HG03460 (cell line): ENCODE data around the gene ZNF827.

ENCODE experiments used
- ATAC-seq: cut with Tn5 transposase; IDR thresholded peaks from one replicate; pipeline ENCODE4 v1.9.1; 2021; ENCODE audit not compliant: unreplicated experiment

The ZNF827 gene

DNA sequence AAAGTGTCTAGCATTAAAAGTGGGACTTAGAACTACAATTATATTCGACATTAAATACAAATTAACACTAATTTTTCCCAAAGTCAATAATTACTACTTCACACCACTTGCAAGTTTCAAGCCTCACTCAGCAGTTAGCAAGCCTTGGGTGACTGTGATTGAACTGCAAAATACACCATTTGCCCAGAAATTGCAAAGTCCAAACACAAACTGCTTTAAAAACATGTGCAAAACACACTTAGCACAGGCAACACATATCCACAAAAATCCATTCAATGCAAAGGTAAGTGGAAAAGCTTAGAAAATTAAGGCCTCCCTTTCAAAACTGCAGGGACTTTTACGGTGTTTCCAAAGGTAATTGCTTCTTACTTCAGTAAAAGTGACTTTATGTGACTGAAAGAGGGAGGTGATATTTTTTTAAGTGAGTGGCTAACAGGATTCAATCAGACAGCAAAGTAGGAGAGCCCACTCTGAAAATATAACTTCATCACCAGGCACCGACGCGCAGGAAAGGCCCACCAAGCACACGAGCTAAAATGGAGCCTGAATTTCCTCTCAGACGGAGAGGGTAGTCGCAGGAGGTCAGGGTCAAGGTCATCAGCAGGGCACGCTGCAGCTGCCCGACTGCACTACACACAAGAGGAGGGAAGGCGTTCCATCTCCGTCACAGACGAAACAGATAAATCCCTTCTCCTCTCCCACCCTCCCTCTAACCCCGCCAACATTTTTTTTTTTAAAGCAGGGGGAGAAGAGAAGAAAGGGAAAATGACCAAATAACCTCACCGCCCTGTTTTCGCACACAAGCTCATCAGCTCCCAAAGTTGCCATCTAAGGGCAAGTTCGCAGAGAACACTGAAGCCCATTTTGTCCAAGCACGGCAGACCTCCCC is 3.1 kb downstream of the ZNF827 start:
- ATAC-seq: peak; percentile 23

DNA sequence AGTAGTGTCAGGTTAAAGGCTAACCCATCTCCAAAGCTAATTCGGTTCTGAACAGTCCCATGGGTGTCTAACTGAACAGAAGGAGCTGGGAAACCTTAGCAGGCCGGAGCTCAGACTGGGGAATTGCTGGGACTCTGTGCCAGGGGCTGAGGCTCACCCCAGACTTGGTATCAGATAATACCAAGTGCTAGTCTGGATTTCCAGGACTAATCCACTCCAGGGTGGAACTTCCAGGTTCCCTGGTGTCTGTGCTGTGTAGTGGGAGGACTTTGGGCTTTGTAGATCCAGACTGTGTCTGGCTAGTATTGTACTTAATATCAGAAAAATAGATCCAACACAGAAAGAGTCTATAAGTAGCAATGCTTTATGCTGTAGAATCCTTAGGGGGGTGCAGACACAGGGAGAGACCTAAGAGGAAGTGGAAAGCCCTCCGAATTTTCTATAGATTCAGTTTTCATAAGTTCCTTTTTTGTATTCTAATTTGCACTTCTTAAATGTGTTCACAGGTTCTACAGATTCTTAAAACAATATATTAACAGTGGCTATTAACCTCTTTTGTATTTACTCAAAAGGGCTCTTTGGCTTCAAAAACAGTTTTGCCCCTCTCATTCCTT is 4.1 kb downstream of the ZNF827 start:
- ATAC-seq: no peak

DNA sequence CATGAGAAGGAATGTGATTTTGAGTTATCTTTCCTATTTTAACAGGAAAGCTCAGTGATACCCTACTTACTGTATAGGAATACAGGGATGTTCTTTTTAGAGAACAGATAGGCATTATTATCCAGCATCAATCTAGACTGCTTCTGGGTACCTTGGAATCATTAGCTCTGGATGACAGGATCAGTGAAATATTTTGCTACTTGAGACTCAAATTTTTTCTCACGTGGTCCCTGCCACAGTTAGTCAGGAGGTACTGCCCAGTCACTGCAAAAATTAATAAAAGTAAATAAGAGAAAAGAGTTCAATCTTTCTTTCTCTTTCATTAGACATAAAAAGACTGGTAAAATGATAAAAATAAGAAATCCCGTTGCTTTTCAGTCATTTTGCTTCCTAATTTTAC is 5.5 kb downstream of the ZNF827 start:
- no peak for ATAC-seq

DNA sequence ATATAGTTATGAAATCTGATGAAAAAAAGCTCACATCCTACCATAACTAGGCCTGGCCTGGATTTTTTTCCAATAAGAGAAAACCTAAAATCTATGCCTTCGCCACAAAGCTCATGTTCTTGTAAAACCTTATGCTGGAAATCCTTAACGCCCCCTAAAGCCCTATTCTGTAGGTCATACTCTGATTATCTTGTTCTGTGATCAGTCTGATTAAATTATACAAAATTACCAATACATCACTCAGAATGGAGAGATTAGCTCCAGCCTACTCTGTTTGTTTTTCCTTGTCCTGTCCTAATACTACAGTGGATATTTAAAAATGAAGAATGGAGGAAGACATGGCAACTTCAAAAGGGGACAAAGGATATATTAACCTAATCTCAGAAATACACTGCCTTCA is 7.2 kb downstream of the ZNF827 start:
- no peak for ATAC-seq

DNA sequence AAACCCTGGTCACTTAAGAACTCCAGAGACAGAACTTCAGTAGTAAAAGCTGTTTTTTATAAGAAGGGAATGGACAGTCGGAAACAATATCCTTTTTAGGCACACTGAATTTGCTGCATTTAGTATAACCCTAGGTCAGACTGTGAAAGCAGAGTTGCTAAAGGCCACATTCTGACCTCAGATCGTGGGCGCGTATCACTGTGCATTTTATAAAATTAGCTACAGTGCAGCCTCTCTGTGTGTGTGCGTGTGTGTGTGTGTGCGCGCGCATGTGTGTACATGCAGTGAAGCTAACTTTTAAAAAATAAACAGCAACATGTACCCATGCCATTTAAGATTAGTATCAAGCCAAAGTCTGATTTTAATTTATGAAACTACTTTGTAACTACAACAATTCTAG is 8.0 kb downstream of the ZNF827 start:
- ATAC-seq: no peak

DNA sequence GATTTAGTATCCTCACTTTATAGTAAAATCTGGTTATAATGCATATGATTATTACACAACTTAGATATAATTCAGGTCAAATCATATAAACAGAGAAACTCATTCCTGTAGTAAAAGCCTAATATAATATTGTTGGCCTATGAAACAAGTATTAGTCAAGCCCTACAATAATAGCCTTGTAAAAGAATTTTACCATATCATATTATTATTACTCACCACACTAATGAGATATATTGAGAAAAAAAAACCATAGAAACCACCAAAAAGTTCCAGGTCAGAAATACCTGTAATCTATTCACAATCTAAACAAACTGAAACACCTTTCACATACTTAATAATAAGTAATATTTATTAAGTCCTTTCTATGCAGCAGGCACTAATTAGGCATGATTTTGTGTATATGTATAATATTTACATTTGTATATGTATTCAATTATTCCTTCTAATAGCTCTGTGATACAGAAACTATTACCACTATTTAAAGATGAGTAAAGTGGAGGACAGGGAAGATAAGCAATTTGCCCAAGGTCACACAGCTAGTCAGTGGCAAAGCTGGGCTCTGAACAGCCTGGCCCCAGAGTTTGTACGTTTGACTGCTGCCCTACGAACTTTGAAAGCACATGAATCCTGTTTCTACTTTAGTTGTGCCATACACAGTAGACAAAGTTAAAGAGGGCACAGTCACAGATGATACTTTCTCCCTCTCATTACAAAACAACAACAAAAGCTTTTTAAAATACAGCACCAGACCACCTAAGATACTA is 9.0 kb downstream of the ZNF827 start:
- ATAC-seq: no peak

DNA sequence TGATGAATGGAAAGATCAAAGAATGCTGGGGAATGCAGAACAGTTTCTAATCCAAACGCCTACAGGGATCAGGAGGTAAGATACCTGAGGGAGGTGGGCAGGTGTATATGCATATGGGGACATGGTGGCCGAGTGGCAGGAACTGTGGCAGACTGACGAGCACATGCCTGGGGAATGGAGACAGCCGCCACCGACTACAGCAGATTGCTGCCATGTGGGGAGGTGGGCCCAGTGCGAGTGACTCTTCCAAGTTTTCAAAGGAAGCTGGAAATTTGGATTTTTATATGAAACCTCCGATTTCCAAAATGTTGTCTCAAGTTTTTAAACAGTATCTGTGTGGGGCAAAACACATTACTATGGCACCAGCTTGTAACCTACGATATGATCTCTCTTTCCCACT is 9.9 kb downstream of the ZNF827 start:
- ATAC-seq: no peak

DNA sequence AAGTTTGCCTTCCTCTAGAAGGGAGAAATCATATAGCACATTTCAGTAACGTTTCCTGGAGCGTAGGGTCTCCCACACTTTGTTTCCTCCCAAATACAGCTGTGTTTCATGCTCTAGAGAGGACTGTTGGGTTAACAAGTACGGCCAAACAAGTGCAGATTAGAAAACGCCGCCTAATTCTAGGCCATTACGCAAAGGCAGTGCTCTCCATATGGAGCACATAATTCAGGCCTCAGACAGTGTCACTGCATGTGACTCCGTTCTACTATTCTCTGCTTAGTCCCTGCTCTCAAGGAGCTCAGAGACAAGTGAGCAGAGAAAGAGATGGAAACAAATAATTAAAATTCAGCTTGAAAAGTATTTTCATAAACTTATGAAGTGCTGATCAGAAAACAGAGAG is 11.6 kb downstream of the ZNF827 start:
- ATAC-seq: no peak

DNA sequence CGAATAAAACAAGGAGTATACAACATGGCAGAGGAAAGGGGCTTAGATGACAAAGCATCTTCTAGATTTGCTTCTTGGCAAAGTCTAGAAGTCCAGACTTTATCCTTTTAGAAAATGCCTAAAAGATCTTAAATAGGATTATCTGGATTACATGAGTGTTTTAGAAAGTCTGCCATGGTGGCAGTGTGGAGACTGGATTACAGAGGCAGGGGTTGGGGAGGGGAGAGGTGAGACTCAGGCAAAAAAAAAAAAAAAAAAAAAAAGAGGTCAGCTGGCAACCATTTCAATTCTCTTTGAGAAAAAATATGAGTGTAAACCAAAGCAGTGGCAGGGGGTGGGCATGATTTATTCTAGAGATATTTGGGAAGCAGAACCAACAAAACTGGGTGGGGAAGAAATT is 17.4 kb downstream of the ZNF827 start:
- no peak for ATAC-seq

DNA sequence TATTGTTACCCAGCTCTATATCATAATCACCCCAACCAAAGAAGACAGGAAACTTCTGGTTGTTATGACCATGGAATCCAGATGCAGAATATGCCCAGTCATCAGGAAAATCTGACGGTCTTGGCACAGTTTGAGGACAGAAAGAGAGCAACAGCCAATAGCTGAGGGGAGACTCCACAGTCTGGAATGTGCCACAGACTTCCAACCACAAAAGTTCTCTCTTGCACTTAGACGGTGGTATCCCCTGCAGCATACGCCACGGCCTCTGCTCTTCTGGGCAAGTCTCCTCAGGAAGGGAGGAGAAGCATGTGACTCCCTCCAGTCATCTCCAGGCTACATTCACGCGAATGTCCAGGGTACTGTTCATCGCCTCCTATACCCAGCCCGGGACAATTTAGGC is 18.4 kb downstream of the ZNF827 start:
- no peak for ATAC-seq

DNA sequence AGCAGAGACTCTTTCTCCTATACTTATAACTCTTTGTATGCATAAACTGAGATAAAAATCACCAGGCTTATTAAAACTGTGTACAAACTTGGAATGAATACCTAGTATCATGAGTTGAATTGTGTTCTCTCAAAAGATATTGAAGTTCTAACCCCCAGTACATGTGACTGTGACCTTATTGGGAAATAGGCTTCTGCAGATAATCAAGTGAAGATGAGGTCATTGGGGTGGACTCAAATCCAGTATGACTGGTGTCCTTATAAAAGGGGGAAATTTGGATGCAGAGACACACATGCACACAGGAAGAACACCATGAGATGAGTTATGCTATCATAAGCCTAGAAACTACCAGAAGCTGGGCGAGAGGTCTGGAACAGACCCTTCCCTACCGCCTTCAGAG is 26.2 kb downstream of the ZNF827 start:
- ATAC-seq: no peak

DNA sequence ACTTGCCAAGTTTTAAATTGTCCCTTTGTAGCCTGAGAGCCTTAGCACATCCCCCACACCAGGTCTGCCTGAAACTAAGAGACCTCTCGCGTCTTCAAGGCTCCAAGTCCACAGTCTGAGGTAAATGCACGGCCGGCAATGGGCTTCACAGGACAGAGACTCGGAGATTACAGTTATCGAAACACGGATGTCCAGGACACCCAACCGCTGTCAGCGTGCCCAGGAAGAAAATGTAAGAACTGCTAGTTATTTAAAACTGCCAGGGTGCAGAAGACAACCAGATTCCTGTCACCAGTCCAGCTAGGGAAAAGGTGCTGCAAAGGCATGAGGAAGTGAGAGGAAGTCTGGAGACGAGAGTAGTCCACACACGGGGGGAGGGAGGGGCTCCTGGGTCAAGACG is 28.9 kb downstream of the ZNF827 start:
- ATAC-seq: no peak

DNA sequence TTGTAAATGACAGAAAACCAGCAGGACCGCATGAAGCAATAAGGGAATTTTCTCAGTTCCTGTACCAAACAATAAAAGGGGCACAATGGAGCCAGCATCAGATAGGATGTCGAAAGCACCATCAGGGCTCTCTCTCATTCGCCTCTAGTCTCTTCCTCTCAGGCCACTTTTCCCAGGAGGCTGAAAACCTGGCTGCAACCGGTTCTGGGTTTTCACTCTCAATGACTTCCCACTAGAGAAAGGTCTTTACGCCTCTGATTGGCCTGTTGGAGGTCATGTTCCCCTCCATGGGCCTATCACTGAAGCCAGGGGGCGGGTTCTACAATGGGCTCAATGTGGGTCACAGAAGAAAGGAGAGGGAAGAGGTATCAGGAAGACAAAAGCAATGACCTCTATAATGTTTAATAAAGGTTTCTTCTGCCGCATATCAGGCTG is 29.3 kb downstream of the ZNF827 start:
- no peak for ATAC-seq

DNA sequence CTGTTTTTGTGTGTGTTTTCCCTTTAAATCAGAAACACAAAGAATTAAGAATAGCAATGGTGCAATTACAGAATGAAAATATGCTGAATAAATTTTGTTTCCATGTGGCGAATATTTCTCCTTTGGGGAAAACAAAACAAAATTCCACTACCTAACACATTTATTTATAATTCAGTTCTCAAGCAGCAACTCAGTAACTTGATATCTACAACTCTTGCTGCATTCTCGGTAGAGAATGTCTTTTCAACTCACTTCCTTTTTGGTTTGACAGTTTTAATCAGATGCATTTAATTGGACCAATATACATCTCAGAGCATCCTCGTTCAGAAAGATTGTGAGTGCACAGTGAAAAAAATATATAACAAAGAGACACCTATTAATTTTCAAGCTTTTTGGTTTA is 30.8 kb downstream of the ZNF827 start:
- no peak for ATAC-seq

DNA sequence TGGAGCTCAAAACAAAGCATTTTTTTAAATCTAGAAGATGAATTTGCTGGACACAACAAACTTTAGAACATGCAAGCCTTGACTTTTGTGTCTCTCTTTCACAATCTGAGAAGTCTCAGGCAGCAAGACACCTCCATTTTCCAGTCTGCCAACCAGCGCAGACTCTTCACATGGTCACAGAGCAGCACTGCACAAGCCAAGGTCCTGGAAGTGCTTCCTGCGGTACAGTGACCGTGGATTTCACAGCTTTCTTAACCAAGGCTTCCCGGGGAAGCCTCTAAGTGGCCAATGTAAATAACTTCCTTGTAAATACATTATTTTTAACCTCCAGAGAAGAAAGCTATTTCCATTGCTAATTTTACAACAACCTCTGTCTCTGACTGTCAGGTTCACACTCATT is 31.2 kb downstream of the ZNF827 start:
- no peak for ATAC-seq

DNA sequence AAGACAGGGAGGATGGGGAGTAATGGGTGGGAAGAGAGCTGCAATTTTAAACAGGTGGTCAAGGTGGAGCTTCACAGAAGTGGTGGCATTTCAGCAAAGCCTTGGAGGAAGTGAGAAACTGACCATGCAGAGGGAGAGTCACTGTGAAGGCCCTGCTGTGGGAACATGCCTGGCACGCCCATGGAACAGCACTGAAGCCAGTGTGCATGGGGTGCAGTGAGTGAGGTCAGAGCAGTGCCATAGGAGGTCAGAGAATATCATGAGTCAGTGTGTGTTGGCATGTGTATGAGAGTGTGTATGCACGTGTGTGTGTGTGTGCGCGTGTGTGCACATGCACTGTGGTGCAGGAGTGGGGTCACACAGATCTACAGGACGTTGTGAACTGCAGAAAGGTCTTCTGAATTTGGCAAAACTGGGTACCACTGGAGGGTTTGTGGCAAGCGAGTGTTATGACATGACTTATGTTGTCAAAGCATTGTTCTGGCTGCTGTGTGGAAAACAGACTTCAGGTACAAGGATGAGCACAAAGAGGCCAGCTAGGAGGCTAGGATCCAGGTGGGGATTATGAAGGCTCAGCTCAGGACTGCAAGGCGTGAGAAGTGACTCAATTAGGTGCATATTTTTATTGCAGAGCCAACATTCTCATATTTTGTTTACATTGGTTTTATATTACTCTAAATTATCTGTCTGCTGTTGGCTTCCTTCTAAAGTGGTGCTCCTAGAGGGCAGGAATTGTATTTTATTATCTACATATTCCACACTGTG is 34.0 kb downstream of the ZNF827 start:
- no peak for ATAC-seq

DNA sequence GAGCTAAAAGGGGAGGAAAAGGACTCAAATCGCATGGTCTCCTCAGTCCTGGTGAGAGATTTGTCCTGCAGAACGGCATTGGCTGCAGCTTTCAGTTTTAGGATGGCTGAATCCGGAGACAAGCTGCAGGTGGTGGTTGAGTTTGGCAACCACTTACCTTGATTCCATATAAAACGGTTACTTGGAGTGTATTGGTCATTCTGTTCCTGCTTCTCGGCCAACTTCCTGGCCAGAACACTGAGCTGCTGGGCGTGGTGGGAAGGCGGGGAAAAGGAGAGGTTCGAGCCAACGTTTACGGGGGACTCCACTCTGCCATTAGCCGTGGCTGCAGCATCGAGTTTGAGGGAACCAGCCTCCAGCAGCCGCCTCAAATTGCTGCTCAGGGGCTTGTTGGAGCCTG is 36.1 kb downstream of the ZNF827 start:
- no peak for ATAC-seq

DNA sequence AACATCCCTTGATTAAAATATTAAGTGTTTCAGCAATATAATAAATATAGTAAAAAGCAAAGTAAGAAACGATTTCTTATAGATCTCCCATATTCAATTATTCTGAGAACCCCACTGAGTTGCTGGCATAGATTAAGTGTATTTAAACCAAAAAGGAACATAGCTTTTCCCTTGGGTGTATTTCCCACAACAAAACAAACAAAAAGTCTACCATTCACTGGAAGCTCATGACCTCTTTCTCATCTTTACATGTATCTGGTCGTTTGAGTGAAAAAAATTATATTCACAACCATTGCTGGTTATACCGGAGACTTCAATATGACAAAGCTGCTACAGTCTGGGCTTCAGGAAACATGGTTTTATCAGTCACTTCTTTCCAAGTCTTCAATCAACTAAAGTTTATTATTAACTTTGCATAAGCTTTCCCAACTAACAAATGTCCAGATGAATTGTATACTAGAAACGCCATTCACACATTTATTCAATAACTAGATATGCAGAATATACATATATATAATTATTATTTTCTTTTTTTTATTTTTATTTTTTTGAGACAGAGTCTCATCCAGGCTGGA is 38.6 kb downstream of the ZNF827 start:
- no peak for ATAC-seq

DNA sequence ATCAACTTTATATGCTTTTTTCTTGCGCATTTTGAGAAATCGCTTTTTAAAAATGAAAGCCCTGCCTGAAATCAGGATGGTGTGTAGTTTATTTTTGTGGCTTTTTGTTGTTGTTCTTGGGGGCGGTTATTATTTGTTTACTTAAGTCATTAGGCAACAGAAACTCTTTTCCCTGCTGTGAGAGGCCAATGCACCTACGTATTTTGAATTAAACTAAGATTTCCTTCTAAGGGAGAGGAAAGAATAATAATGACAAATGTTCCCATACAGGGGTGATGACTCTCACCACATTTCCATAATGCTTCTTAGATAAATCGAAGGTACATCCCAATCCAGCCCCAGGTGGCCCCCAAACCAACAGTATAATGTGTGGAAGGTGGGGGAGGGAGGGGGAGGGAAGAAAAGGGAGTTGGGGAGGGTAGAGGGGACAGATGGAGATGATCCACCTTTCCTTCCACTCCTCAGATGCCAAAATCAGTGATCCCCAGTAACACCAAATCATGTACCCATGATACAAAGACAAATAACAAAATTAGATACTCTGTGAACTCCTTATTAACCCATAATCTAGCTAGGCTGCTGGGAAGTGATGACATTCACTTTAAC is 39.6 kb downstream of the ZNF827 start:
- ATAC-seq: no peak

DNA sequence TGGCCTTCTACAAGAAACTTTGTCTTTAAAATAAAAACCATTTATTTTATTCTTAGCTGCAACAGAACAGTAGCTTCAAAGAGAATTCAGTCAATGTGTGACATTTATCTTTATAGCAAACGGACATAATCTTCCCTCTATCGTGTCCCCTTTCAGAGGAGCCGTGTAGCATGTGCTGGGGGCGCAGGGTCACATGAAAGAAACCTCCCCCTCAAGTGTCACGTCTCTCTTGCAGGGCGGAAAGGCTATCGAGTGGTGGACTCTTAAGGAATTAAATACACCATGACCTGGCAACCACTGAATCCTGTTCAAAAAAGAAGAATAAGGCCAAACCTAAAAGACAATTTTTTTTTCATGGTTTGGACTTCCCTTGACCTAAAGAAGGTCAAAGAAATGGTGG is 40.2 kb downstream of the ZNF827 start:
- ATAC-seq: no peak
